Peyer's patch (tissue), 4 donors: ENCODE data around the gene GNB2. TPM values are rescaled to one million over a fixed set of nuclear protein-coding genes. Genes with fewer than 3 reads are reported as not detected.

Source experiments
- DNase-seq, 3 donors: peaks; one replicate each; pipeline ENCODE4 v3.0.0-alpha.2; 2017 to 2019
- H3K27ac ChIP-seq, 4 donors: fragments of 200-600 bp; sonication (generic); one replicate each; pipeline ENCODE4 v1.5.1; 2016 to 2019
- H3K27me3 ChIP-seq, 2 donors: fragments of 200-600 bp; sonication (generic); one replicate each; pipeline ENCODE4 v1.5.1; 2019
- H3K36me3 ChIP-seq, 3 donors: fragments of 200-600 bp; sonication (generic); one replicate each; pipeline ENCODE4 v1.5.1; 2016 to 2019
- H3K4me1 ChIP-seq, 4 donors: fragments of 200-600 bp; sonication (generic); one replicate each; pipeline ENCODE4 v1.5.1; 2016 to 2019
- H3K4me3 ChIP-seq, 4 donors: fragments of 200-600 bp; sonication (generic); 1 replicate in 3 of 4; 2 replicates in 1 of 4; pipeline ENCODE4 v1.5.1; 2016 to 2019; ENCODE audit warnings: mild to moderate bottlenecking in 1 of 4
- H3K9me3 ChIP-seq, 4 donors: fragments of 200-600 bp; sonication (generic); one replicate each; pipeline ENCODE4 v1.5.1; 2016 to 2019; ENCODE audit warnings: mild to moderate bottlenecking in 1 of 4
- CTCF ChIP-seq, 6 experiments: fragments of 450-650 bp in 4 of 6; fragments of 200-600 bp in 2 of 6; sonication (generic) in 1 of 6; IDR thresholded peaks; one replicate each; pipeline ENCODE4 v1.5.1; 2017 to 2019; ENCODE audit warnings: antibody characterized with exemption in 6 of 6, mild to moderate bottlenecking in 3 of 6, moderate library complexity in 1 of 6
- POLR2A ChIP-seq, 2 donors: fragments of 450-650 bp; IDR thresholded peaks; one replicate each; pipeline ENCODE4 v1.5.1; 2017; ENCODE audit warnings: antibody characterized with exemption in 2 of 2, mild to moderate bottlenecking in 2 of 2, moderate library complexity in 2 of 2
- total RNA-seq, 4 donors: library from RNA; depleted of rRNA; stranded (reverse); fragments of >200 nt; gene quantifications; one replicate each; pipeline ENCODE4 v1.1.0, GENCODE V29; 2016

Gene GNB2
- total RNA-seq, 4 donors from 2014 or later, result 123 to 236 (median 172) TPM

- TF ChIP-seq POLR2A (IDR thresholded peaks at IDR 0.05) (no peak), CTCF (IDR thresholded peaks at IDR 0.05) (no peak)
- H3K4me3 ChIP-seq, result no peak overlapping the region
- no peaks in the 10 kb centered on the region for H3K9me3 ChIP-seq
- H3K4me1 ChIP-seq, result peaks cover 0 to 14% (median 0%) of the 10 kb centered on the region in 4 donors
- peaks cover 0 to 100% (median 0%) of the 10 kb centered on the region in 3 donors for H3K36me3 ChIP-seq
- no peak for DNase-seq
- H3K27ac ChIP-seq, result no peak overlapping the region
- H3K27me3 ChIP-seq, result no peaks in the 10 kb centered on the region
These were observed 9.6 kb downstream of the GNB2 start for GRCh38 chr7:100682991-100683658.

GRCh38 chr7:100683659-100684533, 10.4 kb downstream of the GNB2 start:
- H3K36me3 ChIP-seq, result peaks cover 0 to 100% (median 0%) of the 10 kb centered on the region in 3 donors
- peaks cover 0 to 14% (median 0%) of the 10 kb centered on the region in 4 donors for H3K4me1 ChIP-seq
- DNase-seq, result peak in 1 of 3 donors; percentile 18
- no peaks in the 10 kb centered on the region for H3K9me3 ChIP-seq
- no peak for TF ChIP-seq POLR2A (IDR thresholded peaks at IDR 0.05)
- H3K27me3 ChIP-seq, result no peaks in the 10 kb centered on the region
- no peak overlapping the region for H3K4me3 ChIP-seq
- H3K27ac ChIP-seq, result no peak overlapping the region

- no peak overlapping the region for H3K27ac ChIP-seq
- H3K27me3 ChIP-seq, result no peaks in the 10 kb centered on the region
- TF ChIP-seq CTCF (IDR thresholded peaks at IDR 0.05), result no peak
- TF ChIP-seq POLR2A (IDR thresholded peaks at IDR 0.05), result no peak
- no peaks in the 10 kb centered on the region for H3K9me3 ChIP-seq
- H3K36me3 ChIP-seq, result peaks cover 0 to 100% (median 0%) of the 10 kb centered on the region in 3 donors
- peaks cover 0 to 20% (median 0%) of the 10 kb centered on the region in 4 donors for H3K4me1 ChIP-seq
- H3K4me3 ChIP-seq, result no peak overlapping the region
- peak in 1 of 3 donors; percentile 39 for DNase-seq
These were observed 11.0 kb downstream of the GNB2 start for GRCh38 chr7:100684534-100685042.

GRCh38 chr7:100685049-100685605, 11.6 kb downstream of the GNB2 start:
- no peak for TF ChIP-seq POLR2A (IDR thresholded peaks at IDR 0.05)
- DNase-seq, result peak in 1 of 3 donors; percentile 8
- Histone ChIP-seq H3K4me1 (peaks cover 0 to 21% (median 0%) of the 10 kb centered on the region in 4 donors), H3K4me3 (no peak overlapping the region), H3K27ac (no peak overlapping the region), H3K27me3 (no peaks in the 10 kb centered on the region), H3K9me3 (no peaks in the 10 kb centered on the region), H3K36me3 (peaks cover 0 to 95% (median 0%) of the 10 kb centered on the region in 3 donors)

GRCh38 chr7:100685631-100686145, 12.1 kb downstream of the GNB2 start:
- Histone ChIP-seq H3K4me3 (no peak overlapping the region), H3K27ac (no peak overlapping the region), H3K27me3 (no peaks in the 10 kb centered on the region), H3K4me1 (peaks cover 0 to 20% (median under 1%) of the 10 kb centered on the region in 4 donors), H3K9me3 (no peaks in the 10 kb centered on the region), H3K36me3 (peaks cover 0 to 89% (median 0%) of the 10 kb centered on the region in 3 donors)
- no peak for DNase-seq
- no peak for TF ChIP-seq CTCF (IDR thresholded peaks at IDR 0.05)
- no peak for TF ChIP-seq POLR2A (IDR thresholded peaks at IDR 0.05)

- no peak for DNase-seq
- Histone ChIP-seq H3K4me1 (peaks cover 0 to 22% (median 5%) of the 10 kb centered on the region in 4 donors), H3K9me3 (no peaks in the 10 kb centered on the region), H3K4me3 (no peak overlapping the region), H3K27ac (no peak overlapping the region), H3K27me3 (no peaks in the 10 kb centered on the region), H3K36me3 (peaks cover 0 to 83% (median 0%) of the 10 kb centered on the region in 3 donors)
- TF ChIP-seq POLR2A (IDR thresholded peaks at IDR 0.05) (no peak), CTCF (IDR thresholded peaks at IDR 0.05) (no peak)
These were observed 12.8 kb downstream of the GNB2 start for GRCh38 chr7:100686201-100686821.
